H1 (cell line): Measurements from ENCODE around the gene OCEL1. TPM values are rescaled to one million over a fixed set of nuclear protein-coding genes. Genes with fewer than 3 reads are reported as not detected.
A peak's percentile ranks its signal among the peaks of the same experiment; 100 is the strongest.

Source experiments
- CTCF ChIA-PET: fragments of 300-600 bp; sonication (Branson Sonifier 250); formaldehyde crosslinking; loops from one replicate; lab custom pipeline; 2021; ENCODE audit not compliant: partially characterized antibody; lab: Charles Lee
- POLR2A ChIA-PET: fragments of 300-600 bp; sonication (Branson Sonifier 250); formaldehyde crosslinking; loops from one replicate; lab custom pipeline; 2021; ENCODE audit warnings: inconsistent platforms; ENCODE audit not compliant: partially characterized antibody; lab: Charles Lee
- DNase-seq, 2 experiments: peaks; one replicate each; pipeline versions ENCODE4 v3.0.0 to v3.0.0-alpha.2; 2010 to 2022; ENCODE audit warnings: low spot score in 2 of 2, low read depth in 1 of 2, mixed read lengths in 1 of 2
- FAIRE-seq: peaks from 2 replicates; lab custom pipeline; 2011; peaks lifted over from hg19 to GRCh38; lab: Jason Lieb, UNC
- H2AFZ ChIP-seq: 2 replicates; pipeline ENCODE4 v1.8.1; 2012; ENCODE audit warnings: low read length, inconsistent platforms
- H2AK5ac ChIP-seq: 2 replicates; pipeline ENCODE4 v1.6.1; 2013; ENCODE audit warnings: low read depth, low read length
- H2BK120ac ChIP-seq: replicated peaks from 2 replicates; pipeline ENCODE3; 2013; ENCODE audit warnings: low read depth, low read length, inconsistent platforms
- H2BK12ac ChIP-seq: 2 replicates; pipeline ENCODE4 v1.6.1; 2013; ENCODE audit warnings: low read depth, low read length
- H2BK15ac ChIP-seq: 2 replicates; pipeline ENCODE4 v1.6.1; 2013; ENCODE audit warnings: low read length
- H2BK20ac ChIP-seq: 2 replicates; pipeline ENCODE4 v1.6.1; 2013; ENCODE audit warnings: low read length
- H2BK5ac ChIP-seq: 2 replicates; pipeline ENCODE4 v1.6.1; 2013; ENCODE audit warnings: low read depth, low read length
- H3K14ac ChIP-seq: 2 replicates; pipeline ENCODE4 v1.6.1; 2013; ENCODE audit warnings: inconsistent platforms; ENCODE audit not compliant: insufficient read length
- H3K18ac ChIP-seq: 2 replicates; pipeline ENCODE4 v1.6.1; 2013; ENCODE audit warnings: low read length; ENCODE audit errors: extremely low read depth
- H3K23ac ChIP-seq: 2 replicates; pipeline ENCODE4 v1.6.1; 2013; ENCODE audit warnings: inconsistent platforms; ENCODE audit not compliant: insufficient read length
- H3K23me2 ChIP-seq: 2 replicates; pipeline ENCODE4 v1.6.1; 2013; ENCODE audit warnings: low read depth, low read length
- H3K27ac ChIP-seq: 2 replicates; pipeline ENCODE4 v1.6.1; 2011; ENCODE audit warnings: low read depth, low read length, inconsistent platforms
- H3K27me3 ChIP-seq, 4 experiments: replicated peaks in 1 of 4; 1 replicate in 1 of 4; 2 replicates in 3 of 4; pipeline versions ENCODE4 v1.6.1 to v1.8.1; 2011 to 2013; ENCODE audit warnings: low read length in 3 of 4, mild to moderate bottlenecking in 3 of 4, inconsistent platforms in 2 of 4, mixed read lengths in 2 of 4, moderate library complexity in 1 of 4; ENCODE audit not compliant: control insufficient read depth in 3 of 4, insufficient read depth in 3 of 4; ENCODE audit errors: extremely low read depth in 1 of 4
- H3K36me3 ChIP-seq, 4 experiments: 2 replicates each; pipeline versions ENCODE4 v1.6.1 to v1.8.1; 2011 to 2013; ENCODE audit warnings: mild to moderate bottlenecking in 4 of 4, low read length in 3 of 4, moderate library complexity in 2 of 4, control low read depth in 1 of 4, inconsistent platforms in 1 of 4; ENCODE audit not compliant: insufficient read depth in 4 of 4, control insufficient read depth in 2 of 4
- H3K4ac ChIP-seq: replicated peaks from 2 replicates; pipeline ENCODE3; 2013; ENCODE audit warnings: low read length, low read depth, mixed read lengths, inconsistent platforms; ENCODE audit not compliant: insufficient read length
- H3K4me1 ChIP-seq, 4 experiments: replicated peaks in 1 of 4; 1 replicate in 1 of 4; 2 replicates in 3 of 4; pipeline versions ENCODE4 v1.6.1 to v1.8.1; 2011 to 2013; ENCODE audit warnings: low read length in 3 of 4, inconsistent platforms in 2 of 4, mixed read lengths in 1 of 4; ENCODE audit not compliant: insufficient read depth in 4 of 4, control insufficient read depth in 3 of 4
- H3K4me2 ChIP-seq, 2 experiments: 2 replicates each; pipeline versions ENCODE4 v1.6.1 to v1.8.1; 2011 to 2013; ENCODE audit warnings: low read depth in 2 of 2, low read length in 2 of 2, control low read depth in 1 of 2, inconsistent platforms in 1 of 2, mild to moderate bottlenecking in 1 of 2; ENCODE audit not compliant: insufficient read depth in 1 of 2
- H3K4me3 ChIP-seq, 4 experiments: fragments of 200-600, 300-600 bp in 1 of 4; sonication (generic), shearing (Covaris generic), sonication (Bioruptor Twin) in 1 of 4; 2 replicates each; pipeline versions ENCODE4 v1.5.1 to v1.8.1; 2011 to 2016; ENCODE audit warnings: low read length in 4 of 4, low read depth in 3 of 4, control low read depth in 2 of 4, inconsistent platforms in 2 of 4, mild to moderate bottlenecking in 2 of 4, mixed read lengths in 1 of 4, moderate library complexity in 1 of 4; ENCODE audit not compliant: insufficient read depth in 2 of 4; ENCODE audit errors: extremely low read depth in 1 of 4
- H3K56ac ChIP-seq: replicated peaks from 2 replicates; pipeline ENCODE3; 2013; ENCODE audit warnings: low read depth, mild to moderate bottlenecking, mixed read lengths, low read length, inconsistent platforms; ENCODE audit not compliant: insufficient read length
- H3K79me1 ChIP-seq: 2 replicates; pipeline ENCODE4 v1.6.1; 2013; ENCODE audit warnings: low read depth, low read length, control low read depth
- H3K79me2 ChIP-seq, 2 experiments: 2 replicates each; pipeline versions ENCODE4 v1.6.1 to v1.8.1; 2012 to 2013; ENCODE audit warnings: low read length in 2 of 2, mild to moderate bottlenecking in 2 of 2, inconsistent platforms in 1 of 2; ENCODE audit not compliant: insufficient read depth in 2 of 2, control insufficient read depth in 1 of 2
- H3K9ac ChIP-seq, 4 experiments: replicated peaks in 1 of 4; 1 replicate in 1 of 4; 2 replicates in 3 of 4; pipeline versions ENCODE4 v1.6.1 to v1.8.1; 2011 to 2013; ENCODE audit warnings: low read depth in 3 of 4, low read length in 3 of 4, control low read depth in 2 of 4, mild to moderate bottlenecking in 2 of 4, moderate library complexity in 2 of 4, inconsistent platforms in 1 of 4; ENCODE audit errors: extremely low read depth in 1 of 4
- H3K9me3 ChIP-seq, 2 experiments: 2 replicates each; pipeline versions ENCODE4 v1.6.1 to v1.8.1; 2012 to 2013; ENCODE audit warnings: mild to moderate bottlenecking in 2 of 2, moderate library complexity in 2 of 2, control low read depth in 1 of 2, inconsistent platforms in 1 of 2, low read depth in 1 of 2, low read length in 1 of 2, mixed read lengths in 1 of 2; ENCODE audit not compliant: insufficient read depth in 2 of 2
- H4K20me1 ChIP-seq, 2 experiments: replicated peaks in 1 of 2; 2 replicates each; pipeline versions ENCODE3 to v1.8.1; 2011 to 2013; ENCODE audit warnings: inconsistent platforms in 2 of 2, low read length in 2 of 2, mild to moderate bottlenecking in 1 of 2; ENCODE audit not compliant: insufficient read depth in 2 of 2, control insufficient read depth in 1 of 2
- H4K5ac ChIP-seq: 2 replicates; pipeline ENCODE4 v1.6.1; 2013; ENCODE audit warnings: low read length, low read depth, mixed read lengths, inconsistent platforms; ENCODE audit not compliant: insufficient read length
- H4K8ac ChIP-seq: 2 replicates; pipeline ENCODE4 v1.8.0; 2013; ENCODE audit warnings: mild to moderate bottlenecking, moderate library complexity, low read length, inconsistent platforms; ENCODE audit not compliant: insufficient read depth; ENCODE audit errors: extremely low read depth
- H4K91ac ChIP-seq: replicated peaks from 2 replicates; pipeline ENCODE3; 2013; ENCODE audit warnings: low read length, mixed read lengths, inconsistent platforms; ENCODE audit not compliant: insufficient read length
- KDM4A ChIP-seq: IDR thresholded peaks from one replicate; pipeline ENCODE4 v1.7.1; 2012; ENCODE audit warnings: low read depth, mild to moderate bottlenecking, moderate library complexity, low read length, inconsistent platforms; ENCODE audit not compliant: severe bottlenecking
- PHF8 ChIP-seq: fragments of 200-600 bp; sonication (generic); conservative IDR thresholded peaks from 2 replicates; pipeline ENCODE4 v1.7.1; 2012; ENCODE audit warnings: low read depth, mild to moderate bottlenecking, inconsistent platforms, low read length, moderate library complexity
- RBBP5 ChIP-seq: IDR thresholded peaks from 2 replicates; pipeline ENCODE4 v1.7.1; 2012; ENCODE audit warnings: low read depth, mild to moderate bottlenecking, inconsistent platforms, low read length, moderate library complexity, borderline replicate concordance
- TAF1 ChIP-seq: IDR thresholded peaks from 2 replicates; pipeline ENCODE4 v1.6.1; 2011; ENCODE audit warnings: mild to moderate bottlenecking, low read depth, low read length
- USF2 ChIP-seq: IDR thresholded peaks from 2 replicates; pipeline ENCODE4 v1.6.1; 2011; ENCODE audit warnings: low read length, improper control_type of control experiment
- WGBS, 2 experiments: shearing (Covaris generic) in 1 of 2; methylation state at CpG; one replicate each; pipeline versions ENCODE4 v1.1.6 to v1.1.7; 2013 to 2015; ENCODE audit warnings: low lambda C conversion rate in 2 of 2, mixed read lengths in 2 of 2, inconsistent platforms in 1 of 2, low coverage in 1 of 2, missing lambda C conversion rate in 1 of 2; ENCODE audit not compliant: insufficient replicate concordance in 2 of 2, insufficient coverage in 1 of 2, insufficient read length in 1 of 2; ENCODE audit errors: extremely low coverage in 1 of 2, missing lambda C conversion rate in 1 of 2; 5-methylcytosine and 5-hydroxymethylcytosine counted together
- long read RNA-seq, 2 experiments: library from RNA in 1 of 2; library from capped mRNA in 1 of 2; stranded (forward); transcript quantifications; one replicate each; pipeline ENCODE4 v2.0.0, GENCODE V29; 2021; ENCODE audit warnings: inconsistent platforms in 1 of 2
- polyA minus RNA-seq, 3 experiments: library from RNA; depleted of rRNA, polyadenylated mRNA; stranded (reverse); fragments of >200 nt; gene quantifications; 1 replicate in 2 of 3; 2 replicates in 1 of 3; pipeline ENCODE4 v1.2.3, GENCODE V29; 2011
- polyA plus RNA-seq, 7 experiments: library from polyadenylated mRNA; depleted of rRNA in 3 of 7; stranded (reverse) in 5 of 7; unstranded in 2 of 7; fragments of >200 nt in 5 of 7; fragments of 200-250 nt in 2 of 7; gene quantifications; 1 replicate in 5 of 7; 2 replicates in 1 of 7; 4 replicates in 1 of 7; pipeline versions ENCODE4 v1.2.1 to v1.2.3, GENCODE V29; 2011 to 2013; ENCODE audit warnings: missing spikeins in 2 of 7, mixed read lengths in 2 of 7
- total RNA-seq: library from RNA; stranded (reverse); fragmentation: NEBNext Ultra II Directional; extraction: Animal tissue kit (Norgen Biotek cat#: 25700); gene quantifications from 2 replicates; pipeline ENCODE4 v1.2.1, GENCODE V29; 2021

Gene OCEL1
- total RNA-seq: 32.1 and 32.6 TPM in 2 replicates
- 13.3 and 20.2 TPM in 2 replicates for polyA plus RNA-seq (2011; rRNA removed)
- polyA plus RNA-seq (2011; cell fraction: cytosol; rRNA removed): 16.3 TPM
- polyA plus RNA-seq (2011; cell fraction: nucleus; rRNA removed): 22.8 TPM
- 19.9 to 30.6 TPM (median 26.6 TPM) in 4 replicates for polyA plus RNA-seq (2012, experiment 1 of 2)
- polyA plus RNA-seq (2012, experiment 2 of 2): 97.2 TPM
- 47.9 TPM for polyA plus RNA-seq (2013, experiment 1 of 2)
- polyA plus RNA-seq (2013, experiment 2 of 2): 47.4 TPM
- 3.2 and 5.0 TPM in 2 replicates for polyA minus RNA-seq (2011; rRNA and poly(A)+ RNA removed)
- 10.0 TPM for polyA minus RNA-seq (2011; cell fraction: cytosol; rRNA and poly(A)+ RNA removed)
- 10.5 TPM for polyA minus RNA-seq (2011; cell fraction: nucleus; rRNA and poly(A)+ RNA removed)
- long read RNA-seq, experiment 1, partial matches to known transcripts: 10 of 24 reads
- long read RNA-seq, experiment 1, other reads (novel, unspliced or antisense): 10 of 24 reads
- long read RNA-seq, experiment 2, partial matches to known transcripts: 0 of 1 reads
- long read RNA-seq, experiment 2, other reads (novel, unspliced or antisense): 1 of 1 reads

GRCh38 chr19:17226002-17226933, at the start of gene OCEL1:
Gene OCEL1 (plus strand): TSS chr19:17226226. CDS start chr19:17226248, 22 bp downstream.
- Histone ChIP-seq H2BK15ac (peak within 1 kb of the TSS; percentile 72; the same call in 1 of the 2 replicates), H3K23ac (no peak within 1 kb of the TSS), H4K91ac (no peak within 1 kb of the TSS), H4K5ac (peak within 1 kb of the TSS; percentile 93), H2BK20ac (no peak within 1 kb of the TSS), H2BK5ac (peak within 1 kb of the TSS; percentile 94; the same call in 1 of the 2 replicates), H2AFZ (no peak within 1 kb of the TSS), H3K4me3 (peak within 1 kb of the TSS; percentile 52 to 80 (median 65)), H3K79me1 (peaks cover 2% of the 10 kb centered on the region; the same call in 1 of the 2 replicates), H2BK12ac (peak within 1 kb of the TSS; percentile 84; the same call in 1 of the 2 replicates), H3K9ac (peak within 1 kb of the TSS in 3 of 4 experiments; percentile 54 to 89 (median 65); a peak in 4 of 7 replicates), H3K27ac (peak within 1 kb of the TSS; percentile 84; the same call in 1 of the 2 replicates), H4K8ac (peak within 1 kb of the TSS; percentile 69), H3K4me2 (peak within 1 kb of the TSS; percentile 19 to 82), H3K56ac (peak within 1 kb of the TSS; percentile 79), H2AK5ac (no peak within 1 kb of the TSS), H3K4ac (peak within 1 kb of the TSS; percentile 21), H4K20me1 (peaks cover 2 to 4% of the 10 kb centered on the region in 2 experiments), H3K9me3 (no peaks in the 10 kb centered on the region), H3K27me3 (no peaks in the 10 kb centered on the region), H2BK120ac (no peak within 1 kb of the TSS), H3K18ac (peak within 1 kb of the TSS; percentile 99), H3K79me2 (no peaks in the 10 kb centered on the region), H3K36me3 (peaks cover 0 to 16% (median 3%) of the 10 kb centered on the region in 4 experiments; a peak in 3 of 8 replicates), H3K4me1 (peaks cover 0 to 4% (median 3%) of the 10 kb centered on the region in 4 experiments; a peak in 6 of 7 replicates), H3K23me2 (no peaks in the 10 kb centered on the region), H3K14ac (no peak within 1 kb of the TSS)
- POLR2A ChIA-PET: interaction anchor here (0.6 to 12.3 kb wide), 20 partner anchors 8 to 152 kb away, joined by 3 to 118 read pairs (median 4); partner anchors contain the start of genes ANKLE1, ANO8, NR2F6 and USE1
- FAIRE-seq (no peak), DNase-seq (peak; percentile 89 to 96)
- CTCF ChIA-PET: interaction anchor here (0.6 to 3.8 kb wide), 6 partner anchors 9 to 56 kb away, joined by 3 to 23 read pairs (median 4); partner anchors contain the start of gene ANKLE1
- 3% methylated on average over 61 of the region's 90 CpGs; no CpG with 5 or more reads in 1 of the 2 experiments for WGBS, 2 experiments
- peak; percentile 60; the same call in 1 of the 2 replicates for TF ChIP-seq RBBP5
- peak; percentile 86 for TF ChIP-seq KDM4A
- 0 out of 2 replicates have a peak, but pooled peaks have one; percentile 19 for TF ChIP-seq USF2
- peak; percentile 76 for TF ChIP-seq TAF1
- peak; percentile 74 for TF ChIP-seq PHF8
